ENCODE results near the gene CYTH1. TPM values are rescaled to one million over a fixed set of nuclear protein-coding genes. Genes with fewer than 3 reads are reported as not detected.

The CYTH1 gene
- total RNA-seq, 2 donors from 2014 or later: 23.1 to 27.4 TPM

GRCh38 chr17:78678711-78679110 is 103.4 kb downstream of the CYTH1 start:
- Mint-ChIP-seq H3K9me3 (no peaks in the 10 kb centered on the region), H3K27ac (no peak overlapping the region)
- no peak overlapping the region for H3K4me3 ChIP-seq (ENCODE audit: low read length)

GRCh38 chr17:78678222-78678557 is 103.9 kb downstream of the CYTH1 start:
- Histone ChIP-seq H3K27ac (ENCODE audit: low read depth, low read length) (no peak overlapping the region), H3K36me3 (ENCODE audit: control insufficient read depth, insufficient read depth, low read length) (peaks cover 34% of the 10 kb centered on the region), H3K9me3 (ENCODE audit: control insufficient read depth, low read length) (no peaks in the 10 kb centered on the region), H3K4me1 (ENCODE audit: control insufficient read depth, insufficient read depth, low read length) (no peaks in the 10 kb centered on the region), H3K9ac (ENCODE audit: extremely low read depth, low read length, poor library complexity, severe bottlenecking) (no peak overlapping the region), H3K27me3 (ENCODE audit: control insufficient read depth, insufficient read depth, low read length, poor library complexity, severe bottlenecking) (no peaks in the 10 kb centered on the region), H3K4me3 (ENCODE audit: low read length) (no peak overlapping the region)
- Mint-ChIP-seq H3K36me3 (ENCODE audit: low read depth) (peaks cover 16% of the 10 kb centered on the region), H3K27ac (no peak overlapping the region), H3K27me3 (ENCODE audit: insufficient read depth) (no peaks in the 10 kb centered on the region), H3K4me3 (no peak overlapping the region), H3K9me3 (no peaks in the 10 kb centered on the region), H3K4me1 (peaks cover 19% of the 10 kb centered on the region)
- 96 to 98% methylated on average over 6 to 11 of the region's 11 CpGs for WGBS, 2 experiments (ENCODE audit: insufficient coverage in 1 of 2, insufficient read length in 1 of 2)
- no peak for TF ChIP-seq CTCF (conservative IDR thresholded peaks at IDR 0.05)
- no peak for DNase-seq

More at GRCh38 chr17:78678711-78679110, 103.4 kb downstream of the CYTH1 start:
- TF ChIP-seq CTCF (conservative IDR thresholded peaks at IDR 0.05): no peak
- Histone ChIP-seq H3K27ac (ENCODE audit: low read depth, low read length) (no peak overlapping the region), H3K4me1 (ENCODE audit: control insufficient read depth, insufficient read depth, low read length) (no peaks in the 10 kb centered on the region), H3K9ac (ENCODE audit: extremely low read depth, low read length, poor library complexity, severe bottlenecking) (no peak overlapping the region), H3K36me3 (ENCODE audit: control insufficient read depth, insufficient read depth, low read length) (peaks cover 34% of the 10 kb centered on the region), H3K9me3 (ENCODE audit: control insufficient read depth, low read length) (no peaks in the 10 kb centered on the region), H3K27me3 (ENCODE audit: control insufficient read depth, insufficient read depth, low read length, poor library complexity, severe bottlenecking) (no peaks in the 10 kb centered on the region)
- DNase-seq: no peak
- Mint-ChIP-seq H3K36me3 (ENCODE audit: low read depth) (peaks cover 15% of the 10 kb centered on the region), H3K4me1 (peaks cover 19% of the 10 kb centered on the region), H3K4me3 (no peak overlapping the region), H3K27me3 (ENCODE audit: insufficient read depth) (no peaks in the 10 kb centered on the region)
- WGBS, 2 experiments (ENCODE audit: insufficient coverage in 1 of 2, insufficient read length in 1 of 2): 95 to 100% methylated on average over 6 of the region's 6 CpGs

GRCh38 chr17:78677303-78678221 is 104.5 kb downstream of the CYTH1 start:
- no peaks in the 10 kb centered on the region for H3K4me1 ChIP-seq (ENCODE audit: control insufficient read depth, insufficient read depth, low read length)
- Mint-ChIP-seq H3K9me3 (no peaks in the 10 kb centered on the region), H3K4me1 (peaks cover 17% of the 10 kb centered on the region), H3K27ac (no peak overlapping the region), H3K27me3 (ENCODE audit: insufficient read depth) (no peaks in the 10 kb centered on the region), H3K4me3 (no peak overlapping the region), H3K36me3 (ENCODE audit: low read depth) (peaks cover 18% of the 10 kb centered on the region)
- TF ChIP-seq CTCF (conservative IDR thresholded peaks at IDR 0.05): no peak
- no peak overlapping the region for H3K27ac ChIP-seq (ENCODE audit: low read depth, low read length)
- no peak for DNase-seq
- peaks cover 34% of the 10 kb centered on the region for H3K36me3 ChIP-seq (ENCODE audit: control insufficient read depth, insufficient read depth, low read length)
- no peaks in the 10 kb centered on the region for H3K9me3 ChIP-seq (ENCODE audit: control insufficient read depth, low read length)
- H3K27me3 ChIP-seq (ENCODE audit: control insufficient read depth, insufficient read depth, low read length, poor library complexity, severe bottlenecking): no peaks in the 10 kb centered on the region
- no peak overlapping the region for H3K9ac ChIP-seq (ENCODE audit: extremely low read depth, low read length, poor library complexity, severe bottlenecking)
- no peak overlapping the region for H3K4me3 ChIP-seq (ENCODE audit: low read length)
- WGBS, 2 experiments (ENCODE audit: insufficient coverage in 1 of 2, insufficient read length in 1 of 2): 93% methylated on average over 19 to 25 of the region's 25 CpGs

All from endodermal cell (in vitro differentiated cells).